Measurements from ENCODE around the gene SCAF8.
"Not testable (repeated sequence)": the region's sequence is repeated elsewhere in the genome, so short reads cannot be mapped to it uniquely, and the experiment has no call there.

Gene SCAF8, protein sequence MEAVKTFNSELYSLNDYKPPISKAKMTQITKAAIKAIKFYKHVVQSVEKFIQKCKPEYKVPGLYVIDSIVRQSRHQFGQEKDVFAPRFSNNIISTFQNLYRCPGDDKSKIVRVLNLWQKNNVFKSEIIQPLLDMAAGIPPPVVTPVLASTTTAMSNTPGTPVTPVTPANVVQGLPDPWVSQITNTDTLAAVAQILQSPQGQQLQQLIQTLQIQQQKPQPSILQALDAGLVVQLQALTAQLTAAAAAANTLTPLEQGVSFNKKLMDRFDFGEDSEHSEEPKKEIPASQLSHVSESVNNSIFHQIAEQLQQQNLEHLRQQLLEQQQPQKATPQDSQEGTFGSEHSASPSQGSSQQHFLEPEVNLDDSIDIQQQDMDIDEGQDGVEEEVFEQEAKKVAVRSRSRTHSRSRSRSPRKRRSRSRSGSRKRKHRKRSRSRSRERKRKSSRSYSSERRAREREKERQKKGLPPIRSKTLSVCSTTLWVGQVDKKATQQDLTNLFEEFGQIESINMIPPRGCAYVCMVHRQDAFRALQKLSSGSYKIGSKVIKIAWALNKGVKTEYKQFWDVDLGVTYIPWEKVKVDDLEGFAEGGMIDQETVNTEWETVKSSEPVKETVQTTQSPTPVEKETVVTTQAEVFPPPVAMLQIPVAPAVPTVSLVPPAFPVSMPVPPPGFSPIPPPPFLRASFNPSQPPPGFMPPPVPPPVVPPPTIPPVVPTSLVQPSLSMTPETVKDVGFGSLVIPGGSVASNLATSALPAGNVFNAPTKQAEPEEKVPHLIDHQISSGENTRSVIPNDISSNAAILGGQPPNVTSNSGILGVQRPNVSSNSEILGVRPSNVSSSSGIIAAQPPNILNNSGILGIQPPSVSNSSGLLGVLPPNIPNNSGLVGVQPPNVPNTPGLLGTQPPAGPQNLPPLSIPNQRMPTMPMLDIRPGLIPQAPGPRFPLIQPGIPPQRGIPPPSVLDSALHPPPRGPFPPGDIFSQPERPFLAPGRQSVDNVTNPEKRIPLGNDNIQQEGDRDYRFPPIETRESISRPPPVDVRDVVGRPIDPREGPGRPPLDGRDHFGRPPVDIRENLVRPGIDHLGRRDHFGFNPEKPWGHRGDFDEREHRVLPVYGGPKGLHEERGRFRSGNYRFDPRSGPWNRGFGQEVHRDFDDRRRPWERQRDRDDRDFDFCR (N-terminal part only)

DNA sequence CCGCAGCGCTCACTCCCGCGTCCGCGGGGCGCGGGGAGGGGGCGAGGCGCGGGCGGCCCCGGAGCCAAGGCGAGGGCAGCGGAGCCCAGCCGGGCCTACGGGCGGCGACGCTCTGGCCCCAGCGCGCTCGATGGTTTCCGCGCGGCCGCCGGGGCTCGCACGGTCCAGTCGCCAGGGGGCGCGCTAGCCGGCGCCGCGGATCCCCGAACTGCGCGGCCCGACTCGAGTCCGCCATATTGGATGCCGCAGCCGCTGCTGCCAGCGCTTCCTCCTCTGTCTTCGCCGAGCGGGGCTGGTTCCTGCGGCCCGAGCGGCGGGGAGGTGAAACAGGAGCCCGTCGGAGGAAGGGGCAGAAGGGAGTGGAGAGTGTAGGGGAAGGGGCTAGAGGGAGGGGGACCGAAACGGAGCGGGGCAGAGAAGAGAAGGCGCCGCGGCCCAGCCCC, at the start of gene SCAF8:
SCAF8 (plus strand) TSS at position 234 of the 443 bp plus-strand sequence. CDS start 485 bp downstream, outside the sequence.
- DNase-seq (ENCODE audit: low spot score) = peak; percentile 84

DNA sequence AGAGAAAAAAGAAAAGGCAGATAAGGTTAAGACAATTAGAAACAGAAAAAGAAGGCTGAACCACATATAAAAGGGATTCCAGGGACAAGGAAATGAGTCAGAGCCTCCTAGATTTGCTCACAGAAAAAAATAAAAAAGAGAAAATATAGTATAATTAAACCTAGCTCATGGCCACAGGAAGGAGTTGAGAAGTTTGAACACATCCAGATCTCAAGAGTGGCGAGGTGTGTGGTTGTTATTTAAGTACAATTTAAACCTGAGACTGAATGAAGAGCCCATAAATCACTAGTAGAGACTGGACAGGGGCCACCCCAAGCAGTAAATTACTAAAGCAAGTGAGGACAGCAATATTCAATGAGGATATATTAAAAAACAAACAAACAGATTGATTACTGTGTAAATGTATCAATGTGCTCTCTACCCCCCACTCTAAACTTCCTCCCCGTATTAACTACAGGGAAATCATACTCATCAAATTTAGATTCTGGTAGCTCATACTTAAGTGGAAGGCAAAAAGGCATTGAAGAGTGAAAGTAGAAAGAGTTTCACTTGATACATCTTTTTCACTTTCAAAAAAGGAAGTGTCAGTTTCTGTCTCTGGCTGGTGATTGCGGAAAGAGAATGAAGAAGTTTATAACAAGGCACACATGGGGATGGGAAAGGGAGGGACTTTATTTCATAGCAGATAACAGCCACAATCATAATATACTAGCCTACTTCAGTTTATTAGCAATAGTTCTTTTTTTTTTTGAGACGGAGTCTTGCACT, 49.3 kb upstream of the SCAF8 start:
- peak; percentile 22 for DNase-seq (ENCODE audit: low spot score)

DNA sequence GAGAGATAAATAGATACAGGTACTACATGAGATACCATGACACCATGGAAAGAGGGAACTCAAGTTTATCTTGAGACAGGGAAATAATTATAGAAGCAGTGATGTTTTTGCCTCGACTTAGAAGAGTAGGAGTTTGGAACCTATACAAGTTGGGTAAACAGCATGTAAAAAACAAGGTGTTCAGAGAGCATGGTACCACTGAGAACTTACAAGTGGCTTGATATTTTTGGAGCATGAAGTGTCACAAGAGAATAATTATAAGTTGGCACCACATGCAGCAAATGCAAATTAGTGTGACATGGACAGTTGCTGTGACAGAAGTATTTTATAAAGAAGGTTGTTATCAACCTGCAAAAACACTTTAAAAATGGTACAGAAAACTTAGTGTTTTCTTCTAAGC, 47.1 kb upstream of the SCAF8 start:
- no peak for DNase-seq (ENCODE audit: low spot score)

DNA sequence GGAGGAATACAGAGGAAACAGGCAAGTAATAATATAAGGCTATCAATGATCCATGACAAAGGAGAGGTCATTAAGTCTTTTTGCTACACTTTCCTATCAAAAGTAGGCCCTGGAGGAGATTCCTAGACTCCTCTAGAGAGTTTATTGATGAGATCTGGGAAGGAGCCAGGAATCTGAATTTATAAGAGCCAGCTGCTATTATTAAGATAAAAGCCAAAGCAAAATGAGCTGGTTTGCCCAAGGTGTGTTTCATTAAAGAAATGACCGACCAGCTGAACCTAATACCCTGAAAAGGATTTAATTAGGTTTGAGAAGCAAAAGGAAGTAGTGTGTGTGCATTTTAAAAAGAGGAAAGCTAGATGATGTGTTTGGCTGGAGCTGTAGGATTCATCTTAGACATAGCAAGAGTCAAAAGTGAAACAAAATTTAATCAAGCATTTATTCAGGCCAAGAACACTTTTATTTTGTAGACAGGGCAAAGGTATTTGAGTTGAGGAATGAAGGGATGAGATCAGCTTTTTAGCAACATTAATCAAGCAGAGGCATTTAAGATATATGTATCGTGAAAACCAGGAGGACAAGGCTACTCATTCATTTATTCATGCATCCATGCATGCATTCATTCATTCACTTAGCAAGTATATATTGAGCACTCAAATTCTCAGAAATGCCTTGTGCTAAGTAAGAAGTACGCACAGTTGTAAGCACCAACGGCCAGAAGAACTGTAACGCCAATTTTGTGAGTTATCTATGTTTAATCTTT, 43.5 kb upstream of the SCAF8 start:
- DNase-seq (ENCODE audit: low spot score) = no peak

DNA sequence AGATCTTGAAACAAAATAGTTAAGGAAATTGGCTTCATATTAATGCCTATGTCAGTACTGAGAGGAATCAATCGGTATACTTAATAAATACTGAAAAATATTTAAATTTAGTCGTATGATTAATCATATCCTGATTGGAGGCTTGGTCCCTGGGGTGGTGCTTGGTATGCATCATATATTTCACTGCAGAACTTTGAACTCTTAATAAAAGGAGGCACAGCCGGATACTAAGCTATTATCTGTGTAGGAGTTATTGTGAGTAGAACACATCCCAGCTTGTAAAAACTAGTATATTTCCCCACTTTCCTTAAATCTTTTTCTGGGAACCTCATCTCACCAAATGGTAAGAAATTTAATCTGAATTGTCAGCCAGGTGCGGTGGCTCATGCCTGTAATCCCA, 42.4 kb upstream of the SCAF8 start:
- no peak for DNase-seq (ENCODE audit: low spot score)

DNA sequence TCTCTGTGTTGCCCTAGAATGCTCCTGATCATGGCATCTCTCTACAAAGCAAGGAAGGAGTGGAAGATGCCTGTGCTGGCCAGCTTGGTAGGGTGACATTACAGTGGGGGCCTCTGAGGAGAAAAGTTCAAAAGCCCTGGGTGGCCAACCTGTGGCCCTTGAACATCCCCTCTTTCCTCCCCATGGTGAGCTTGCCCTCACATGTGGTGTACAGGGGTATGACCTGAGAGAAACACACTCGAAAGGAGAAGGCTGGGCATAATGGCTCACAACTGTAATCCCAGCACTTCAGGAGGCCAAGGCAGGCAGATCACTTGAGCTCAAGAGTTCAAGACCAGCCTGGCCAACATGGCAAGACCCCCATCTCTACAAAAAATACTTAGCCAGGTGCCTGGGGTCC, 36.6 kb upstream of the SCAF8 start:
- no peak for DNase-seq (ENCODE audit: low spot score)

DNA sequence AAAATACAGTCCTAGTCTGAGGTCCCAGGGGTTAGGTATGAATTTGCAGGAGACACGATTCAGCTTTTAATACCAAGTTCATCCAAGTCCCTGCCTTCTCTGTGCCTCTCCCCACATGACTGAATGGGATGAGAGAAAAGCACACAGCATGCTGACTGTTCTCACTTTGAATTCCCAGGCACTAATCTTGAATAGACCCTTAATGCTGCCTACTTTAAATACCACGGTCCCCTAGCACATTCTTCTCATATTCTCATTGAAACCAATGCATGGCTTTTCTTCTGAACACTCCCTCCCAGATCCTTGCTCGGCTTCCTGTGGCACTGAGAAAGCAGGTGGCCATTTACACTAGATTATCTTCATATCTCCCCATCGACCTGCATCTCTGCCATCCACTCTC, 30.1 kb upstream of the SCAF8 start:
- DNase-seq (ENCODE audit: low spot score) = no peak

DNA sequence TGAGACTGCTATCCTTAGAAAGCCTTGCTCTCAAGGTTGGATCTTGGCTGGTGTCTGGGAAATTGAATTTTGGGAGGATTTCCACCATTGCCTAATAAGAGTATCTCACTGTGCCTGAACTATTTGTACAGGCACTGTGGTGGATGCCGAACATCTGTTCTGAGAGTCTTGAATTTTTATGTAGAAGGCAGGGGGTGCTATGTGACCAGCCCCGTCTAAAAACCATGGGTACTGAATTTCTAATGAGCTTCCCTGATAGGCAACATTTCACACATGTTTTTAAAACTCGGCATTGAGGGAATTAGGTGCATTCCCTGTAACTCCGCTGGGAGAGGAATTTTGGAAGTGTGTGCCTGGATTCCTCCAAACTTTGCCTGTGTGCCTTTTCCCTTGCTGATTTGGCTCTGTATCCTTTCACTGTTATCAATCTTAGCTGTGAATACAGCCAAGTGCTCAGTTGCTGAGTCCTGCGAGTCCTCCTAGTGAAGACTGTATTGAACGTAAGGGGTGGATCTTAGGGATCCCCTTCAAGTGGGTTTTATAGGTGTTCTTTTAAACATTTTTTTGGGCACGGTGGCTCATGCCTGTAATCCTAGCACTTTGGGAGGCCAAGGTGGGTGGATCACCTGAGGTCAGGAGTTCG, 27.6 kb upstream of the SCAF8 start:
- no peak for DNase-seq (ENCODE audit: low spot score)

DNA sequence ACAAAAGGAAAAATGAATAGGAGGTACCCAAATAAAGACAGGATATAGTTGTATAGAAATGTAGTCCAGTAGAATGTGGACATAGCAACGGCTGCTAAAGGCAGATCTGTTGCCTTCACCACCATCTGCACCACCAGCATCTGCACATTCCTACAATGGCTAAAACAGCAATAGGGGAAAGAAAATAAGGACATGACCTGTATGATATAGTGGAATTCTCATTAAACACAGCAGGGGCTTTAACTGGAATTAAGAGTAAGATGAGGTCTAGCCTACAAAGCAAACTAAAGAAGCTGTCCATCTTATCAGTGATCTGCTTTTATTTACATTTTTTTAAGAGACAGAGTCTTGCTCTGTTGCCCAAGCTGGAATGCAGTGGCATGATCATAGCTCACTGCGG, 26.8 kb upstream of the SCAF8 start:
- no peak for DNase-seq (ENCODE audit: low spot score)

DNA sequence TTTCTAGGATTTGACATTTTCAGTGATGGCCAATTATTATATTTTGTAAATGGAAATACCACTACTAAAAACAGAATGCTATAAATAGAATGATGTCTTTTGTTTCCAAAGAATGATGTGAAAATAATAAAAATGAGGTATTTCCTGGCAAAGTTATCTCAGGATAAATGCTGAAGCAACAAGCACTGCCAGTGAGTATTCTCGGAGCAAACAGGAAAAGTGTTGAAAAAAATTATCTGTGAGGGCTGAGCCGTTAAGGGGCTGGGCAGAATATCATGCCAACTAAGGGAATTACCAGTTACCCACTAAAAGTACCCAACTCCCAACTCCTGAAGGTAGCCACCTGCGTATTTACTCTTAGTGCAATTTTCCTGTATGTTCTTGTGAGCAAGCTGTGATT, 23.6 kb upstream of the SCAF8 start:
- DNase-seq (ENCODE audit: low spot score) = no peak

DNA sequence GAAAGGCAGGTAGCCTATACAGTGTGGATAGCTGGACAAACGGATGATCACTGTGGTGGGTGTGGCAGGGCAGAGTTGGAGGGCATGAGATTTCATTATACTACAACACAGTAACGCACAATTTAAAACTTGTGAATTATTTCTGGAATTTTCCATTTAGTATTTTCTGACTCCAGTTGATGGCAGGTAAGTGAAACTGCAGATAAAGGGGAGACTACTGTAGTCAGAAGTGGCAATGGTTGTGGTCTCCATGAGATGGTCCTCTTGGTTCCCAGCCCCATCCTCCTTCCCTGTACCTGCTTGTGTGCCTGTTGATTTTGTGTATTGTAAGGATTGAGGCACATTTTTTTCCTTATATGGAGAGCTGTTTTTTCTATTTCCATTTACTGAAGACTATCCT, 22.5 kb upstream of the SCAF8 start:
- no peak for DNase-seq (ENCODE audit: low spot score)

DNA sequence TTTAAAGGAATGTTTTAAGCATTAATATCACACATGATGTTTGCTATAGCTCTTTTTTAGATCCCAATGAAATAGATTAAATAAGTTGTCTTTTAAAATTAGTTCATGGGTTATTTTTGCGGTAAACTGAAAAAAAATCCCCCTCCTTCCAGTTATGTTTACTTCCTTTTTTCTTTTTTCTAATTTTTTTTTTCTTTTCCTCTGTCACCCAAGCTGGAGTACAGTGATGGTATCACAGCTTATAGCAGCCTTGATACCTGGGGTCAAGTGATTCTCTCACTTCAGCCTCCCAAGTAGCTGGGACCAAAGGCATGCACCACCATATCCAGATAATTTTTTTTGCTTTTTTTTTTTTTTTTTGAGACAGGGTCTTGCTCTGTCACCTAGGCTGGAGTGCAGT, 17.8 kb upstream of the SCAF8 start:
- no peak for DNase-seq (ENCODE audit: low spot score)

DNA sequence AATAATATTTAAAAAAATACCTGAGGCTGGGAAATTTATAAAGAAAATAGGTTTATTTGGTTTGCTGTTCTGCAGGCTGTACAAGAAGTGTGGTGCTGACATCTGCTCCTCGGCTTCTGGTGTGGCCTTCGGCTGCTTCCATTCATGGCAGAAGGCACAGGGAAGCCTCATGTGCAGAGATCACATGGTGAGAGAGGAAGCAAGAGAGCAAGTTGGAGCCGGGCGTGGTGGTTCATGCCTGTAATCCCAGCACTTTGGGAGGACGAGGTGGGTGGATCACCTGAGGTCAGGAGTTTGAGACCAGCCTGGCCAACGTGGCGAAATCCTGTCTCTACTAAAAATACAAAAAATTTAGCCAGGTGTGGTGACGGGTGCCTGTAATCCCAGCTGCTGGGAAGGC, 16.9 kb upstream of the SCAF8 start:
- DNase-seq (ENCODE audit: low spot score) = not testable (repeated sequence)

DNA sequence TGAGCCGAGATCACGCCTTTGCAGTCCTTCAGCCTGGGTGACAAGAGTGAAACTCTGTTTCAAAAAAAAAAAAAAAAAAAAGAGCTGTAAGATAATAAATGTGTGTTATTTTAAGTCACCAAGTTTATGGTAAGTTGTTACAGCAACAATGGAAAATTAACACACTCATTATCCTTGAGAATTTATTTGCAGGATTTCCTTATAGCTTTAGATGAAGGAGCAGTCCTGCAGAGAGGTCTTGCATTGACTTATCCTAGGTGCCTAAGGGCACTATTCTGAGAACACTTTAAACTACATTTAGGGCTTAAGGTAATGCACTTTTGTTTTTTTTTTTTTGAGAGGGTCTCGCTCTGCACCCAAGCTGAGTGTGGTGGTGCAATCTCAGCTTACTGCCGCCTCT, 13.8 kb upstream of the SCAF8 start:
- no peak for DNase-seq (ENCODE audit: low spot score)

DNA sequence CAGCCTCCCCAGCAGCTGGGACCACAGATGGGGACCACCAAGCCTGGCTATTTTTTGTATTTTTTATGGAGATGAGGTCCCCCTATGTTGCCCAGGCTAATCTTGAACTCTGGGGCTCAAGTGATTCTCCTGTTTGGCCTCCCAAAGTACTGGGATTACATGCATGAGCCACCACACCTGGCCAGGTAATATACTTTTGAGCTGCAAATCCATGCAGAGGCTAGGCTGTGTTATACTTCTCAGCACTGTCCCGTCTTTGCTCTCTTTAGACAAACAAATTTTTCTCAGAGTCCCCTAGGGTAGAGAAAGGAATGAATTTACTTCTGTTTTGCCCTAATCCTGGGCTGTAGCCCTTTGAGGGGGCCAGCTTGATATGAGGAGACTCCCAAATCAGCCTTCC, 13.4 kb upstream of the SCAF8 start:
- DNase-seq (ENCODE audit: low spot score) = no peak

DNA sequence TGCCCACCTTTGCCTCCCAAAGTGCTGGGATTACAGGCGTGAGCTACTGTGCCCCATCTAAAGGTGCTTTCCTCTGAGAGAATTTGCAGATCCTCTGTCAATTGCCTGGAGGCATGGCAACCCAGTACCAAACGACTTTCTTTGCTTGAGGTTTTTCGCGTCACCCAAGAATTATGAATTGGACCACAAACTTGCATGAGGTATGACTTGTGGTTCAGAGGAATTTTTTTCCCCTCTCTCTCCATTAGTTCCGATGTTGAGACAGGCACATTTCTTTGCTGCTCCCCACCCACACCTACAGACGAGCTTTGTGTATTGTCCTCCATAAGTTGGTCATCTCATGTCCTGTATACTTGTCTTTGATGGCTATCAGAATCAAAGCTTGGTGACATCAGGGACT, 11.8 kb upstream of the SCAF8 start:
- DNase-seq (ENCODE audit: low spot score) = no peak

DNA sequence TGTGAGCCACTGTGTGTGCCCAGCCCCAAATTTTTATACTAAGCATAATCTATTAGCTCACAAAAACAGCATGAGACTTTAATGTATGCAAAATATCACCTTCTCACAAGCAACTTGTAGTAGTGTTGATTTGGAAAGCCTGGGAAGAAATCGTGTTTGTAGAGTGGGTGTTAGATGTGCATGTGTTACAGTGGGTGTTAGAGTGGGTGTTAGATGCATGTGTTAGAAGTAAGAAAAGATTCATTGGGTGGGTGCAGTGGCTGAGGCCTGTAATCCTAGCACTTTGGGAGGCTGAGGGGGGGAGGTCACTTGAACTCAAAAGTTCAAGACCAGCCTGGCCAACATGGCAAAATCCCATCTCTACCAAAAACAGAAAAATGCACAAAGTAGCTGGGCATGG, 6.3 kb upstream of the SCAF8 start:
- DNase-seq (ENCODE audit: low spot score) = no peak

DNA sequence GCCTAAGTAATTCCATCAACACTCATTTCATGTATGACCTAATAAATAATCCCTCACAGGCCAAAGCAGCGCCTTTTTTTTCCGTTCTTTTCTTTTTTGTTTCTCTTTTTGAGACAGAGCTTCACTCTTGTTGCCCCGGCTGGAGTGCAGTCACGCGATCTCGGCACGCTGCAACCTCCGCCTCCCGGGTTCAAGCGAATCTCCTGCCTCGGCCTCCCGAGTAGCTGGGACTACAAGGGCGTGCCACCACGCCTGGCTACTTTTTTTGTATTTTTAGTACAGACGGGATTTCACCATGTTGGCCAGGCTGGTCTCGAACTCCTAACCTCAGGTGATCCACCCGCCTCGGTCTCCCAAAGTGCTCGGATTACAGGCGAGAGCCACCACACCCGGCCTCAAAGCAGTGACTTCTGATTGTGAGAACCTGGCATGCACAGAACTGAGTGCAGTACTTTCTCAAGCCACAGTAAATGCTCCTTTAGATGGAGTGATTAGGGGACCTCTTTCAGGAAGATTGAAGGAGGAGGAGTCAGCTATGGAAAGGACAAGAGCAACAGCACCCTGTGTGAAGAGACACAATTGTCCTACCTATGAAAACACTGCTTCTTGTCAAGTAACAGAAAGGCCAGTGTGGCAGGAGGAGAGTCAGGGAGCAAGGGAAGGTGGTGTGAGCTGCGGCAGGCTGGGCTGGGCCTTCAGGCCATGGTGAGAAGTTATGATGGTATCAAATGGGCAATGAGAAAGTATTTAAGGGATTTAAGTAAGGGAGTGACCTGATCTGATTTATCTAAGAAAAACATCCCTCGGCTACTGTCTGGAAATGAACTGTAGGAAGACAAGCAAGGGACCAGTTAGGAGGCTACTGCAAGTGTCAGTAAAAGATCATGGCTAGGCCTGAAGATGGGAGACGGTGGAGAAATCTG, 1.7 kb upstream of the SCAF8 start:
- no peak for DNase-seq (ENCODE audit: low spot score)

DNA sequence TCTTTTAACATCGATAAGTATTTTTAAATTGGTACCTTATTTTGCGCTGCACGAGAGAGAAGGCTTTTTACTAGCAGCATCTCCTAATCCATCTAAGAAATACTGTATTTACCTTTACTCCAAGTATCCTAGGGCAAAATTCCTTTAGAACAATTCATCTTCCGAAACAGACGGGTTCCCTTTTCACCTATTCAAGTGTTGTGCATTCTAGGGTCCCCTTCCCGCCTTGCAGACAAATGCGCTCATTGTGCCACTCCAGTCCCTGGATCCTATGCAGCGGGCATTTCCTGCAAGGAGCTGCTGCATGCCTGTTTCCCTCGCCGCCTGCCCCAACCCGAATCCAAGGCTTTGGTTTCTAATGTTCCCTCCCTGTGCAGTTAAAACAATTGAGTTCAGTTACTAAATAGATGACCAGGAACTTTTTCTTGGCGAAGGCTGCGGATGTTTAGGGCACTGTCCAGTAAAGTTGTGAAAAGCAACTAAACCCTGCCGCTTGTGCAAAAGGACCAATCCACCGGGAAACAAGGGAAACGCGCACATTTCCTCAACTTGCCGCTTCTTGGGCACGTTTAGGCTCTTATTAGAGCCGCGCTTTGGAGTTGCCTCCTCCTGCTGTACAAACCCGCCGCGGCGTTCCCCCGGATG, 556 bp upstream of the SCAF8 start:
- DNase-seq (ENCODE audit: low spot score) = peak; percentile 63

Data from globus pallidus (tissue), 1 donor.